Keratinocyte (primary cell): Measurements from ENCODE around the gene PHF8.

Experiments used
- CTCF ChIP-seq, 3 experiments: IDR thresholded peaks in 1 of 3; conservative IDR thresholded peaks in 1 of 3; optimal IDR thresholded peaks in 1 of 3; 2 replicates in 2 of 3; 3 replicates in 1 of 3; pipeline versions ENCODE3 to v1.5.1; 2011; ENCODE audit warnings: low read length in 3 of 3, mild to moderate bottlenecking in 3 of 3, moderate library complexity in 2 of 3, control low read depth in 1 of 3, inconsistent platforms in 1 of 3; ENCODE audit not compliant: insufficient read depth in 2 of 3; ENCODE audit errors: extremely low read depth in 1 of 3
- EZH2 ChIP-seq: IDR thresholded peaks from one replicate; pipeline ENCODE4 v1.6.1; 2012; ENCODE audit warnings: inconsistent platforms, mild to moderate bottlenecking, low read length, moderate library complexity

GRCh38 chrX:53990171-53990570 is 54.1 kb downstream of the PHF8 start:
- TF ChIP-seq EZH2 (no peak), CTCF (optimal IDR thresholded peaks at IDR 0.05 in 1 of 3, IDR thresholded peaks at IDR 0.05 in 1 of 3, conservative IDR thresholded peaks at IDR 0.05 in 1 of 3; ENCODE audit: extremely low read depth in 1 of 3, insufficient read depth in 2 of 3, low read length in 3 of 3) (no peak)
